Colonic mucosa (tissue), 4 donors: Measurements from ENCODE around the gene PDIA6. TPM values are rescaled to one million over a fixed set of nuclear protein-coding genes. Genes with fewer than 3 reads are reported as not detected.

ENCODE experiments used
- DNase-seq: peaks from one replicate; pipeline ENCODE4 v3.0.0-alpha.2; 2020
- H3K27ac ChIP-seq: fragments of 200-600 bp; one replicate; pipeline ENCODE4 v1.8.0; 2021
- H3K27me3 ChIP-seq: fragments of 200-600 bp; one replicate; pipeline ENCODE4 v1.8.0; 2021
- H3K36me3 ChIP-seq: fragments of 200-600 bp; one replicate; pipeline ENCODE4 v1.8.0; 2021
- H3K4me1 ChIP-seq: fragments of 200-600 bp; one replicate; pipeline ENCODE4 v1.8.0; 2021; ENCODE audit warnings: mild to moderate bottlenecking
- H3K4me3 ChIP-seq: fragments of 200-600 bp; one replicate; pipeline ENCODE4 v1.8.0; 2021
- H3K9ac ChIP-seq, 2 donors: one replicate each; pipeline ENCODE4 v1.7.0; 2013; ENCODE audit warnings: control low read depth in 2 of 2, low read depth in 2 of 2, low read length in 2 of 2
- H3K9me3 ChIP-seq: fragments of 200-600 bp; one replicate; pipeline ENCODE4 v1.8.0; 2021
- intact Hi-C: fragments of 100-400 bp; cut with DNase I; formaldehyde crosslinking; loops from one replicate; pipeline ENCODE4 v1.14.1; 2022
- total RNA-seq, 2 donors: library from RNA; stranded (reverse); fragmentation: NEBNext Ultra II Directional in 1 of 2; extraction: Animal tissue kit (Norgen Biotek cat#: 25700) in 1 of 2; gene quantifications; one replicate each; pipeline ENCODE4 v1.2.1, GENCODE V29; 2021
- TF ChIP-seq, protein P1 (sequence below): fragments of 200-600 bp; IDR thresholded peaks from one replicate; pipeline ENCODE4 v1.8.0; 2022; ENCODE audit warnings: antibody characterized with exemption, mild to moderate bottlenecking
- donor health status: healthy.
- donor health status: DM: no; HTN: no; CAD: no.
- donor health status: DM: no; HTN: no; CAD: no.

PDIA6 gene
- total RNA-seq, 2 donors from 2014 or later, result 180 to 347 TPM

DNA sequence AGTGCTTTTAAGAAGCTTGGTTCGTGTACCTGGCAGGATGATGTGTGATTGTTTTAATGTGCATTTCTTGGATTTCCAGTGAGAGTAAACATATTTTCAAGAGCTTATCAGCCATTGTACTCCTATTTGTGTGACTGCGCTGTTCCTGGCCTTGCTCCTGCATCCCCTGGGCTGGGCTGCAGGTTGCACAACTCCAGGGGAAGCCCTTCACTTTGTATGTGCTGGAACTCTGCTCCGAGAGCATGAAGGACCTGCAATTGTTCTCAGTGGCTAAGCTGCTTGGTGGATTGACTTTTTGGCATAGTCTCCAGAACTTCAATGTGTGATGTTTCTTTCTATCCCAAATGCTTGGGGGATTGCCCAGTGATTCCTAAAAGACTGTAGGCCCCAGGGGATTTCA lies 72.4 kb downstream of the PDIA6 start:
- no peak overlapping the region for H3K9ac ChIP-seq
- no peak overlapping the region for H3K4me3 ChIP-seq
- no peaks in the 10 kb centered on the region for H3K4me1 ChIP-seq
- no peak for DNase-seq
- no peaks in the 10 kb centered on the region for H3K9me3 ChIP-seq
- TF ChIP-seq, protein P1, sequence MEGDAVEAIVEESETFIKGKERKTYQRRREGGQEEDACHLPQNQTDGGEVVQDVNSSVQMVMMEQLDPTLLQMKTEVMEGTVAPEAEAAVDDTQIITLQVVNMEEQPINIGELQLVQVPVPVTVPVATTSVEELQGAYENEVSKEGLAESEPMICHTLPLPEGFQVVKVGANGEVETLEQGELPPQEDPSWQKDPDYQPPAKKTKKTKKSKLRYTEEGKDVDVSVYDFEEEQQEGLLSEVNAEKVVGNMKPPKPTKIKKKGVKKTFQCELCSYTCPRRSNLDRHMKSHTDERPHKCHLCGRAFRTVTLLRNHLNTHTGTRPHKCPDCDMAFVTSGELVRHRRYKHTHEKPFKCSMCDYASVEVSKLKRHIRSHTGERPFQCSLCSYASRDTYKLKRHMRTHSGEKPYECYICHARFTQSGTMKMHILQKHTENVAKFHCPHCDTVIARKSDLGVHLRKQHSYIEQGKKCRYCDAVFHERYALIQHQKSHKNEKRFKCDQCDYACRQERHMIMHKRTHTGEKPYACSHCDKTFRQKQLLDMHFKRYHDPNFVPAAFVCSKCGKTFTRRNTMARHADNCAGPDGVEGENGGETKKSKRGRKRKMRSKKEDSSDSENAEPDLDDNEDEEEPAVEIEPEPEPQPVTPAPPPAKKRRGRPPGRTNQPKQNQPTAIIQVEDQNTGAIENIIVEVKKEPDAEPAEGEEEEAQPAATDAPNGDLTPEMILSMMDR, result no peak
- intact Hi-C loops, result no loop called here
- H3K27me3 ChIP-seq, result no peaks in the 10 kb centered on the region
- no peaks in the 10 kb centered on the region for H3K36me3 ChIP-seq
- no peak overlapping the region for H3K27ac ChIP-seq

DNA sequence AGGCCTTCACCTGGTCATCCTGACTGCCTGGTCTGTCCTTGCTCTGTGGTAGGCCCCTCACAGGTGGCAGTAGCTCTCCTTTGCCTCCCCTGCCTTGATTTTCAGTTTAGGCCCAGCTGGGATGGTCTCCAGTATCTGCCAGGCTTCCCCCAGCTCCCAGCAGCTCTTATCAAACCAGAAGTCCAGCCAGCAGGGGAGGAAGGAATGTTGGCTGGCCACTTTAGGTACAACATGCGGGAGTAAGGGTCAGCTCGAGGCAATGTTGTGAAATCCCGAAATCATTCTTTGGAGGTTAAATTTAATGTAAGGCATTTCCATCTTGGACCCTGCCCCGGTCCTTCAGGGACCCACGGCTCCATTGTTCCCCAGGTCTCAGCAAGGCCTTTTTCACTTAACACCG lies 74.4 kb downstream of the PDIA6 start:
- H3K27me3 ChIP-seq, result no peaks in the 10 kb centered on the region
- no peak overlapping the region for H3K9ac ChIP-seq
- no peak overlapping the region for H3K4me3 ChIP-seq
- TF ChIP-seq, protein P1, result no peak
- no peak for DNase-seq
- H3K27ac ChIP-seq, result no peak overlapping the region
- H3K9me3 ChIP-seq, result no peaks in the 10 kb centered on the region
- H3K36me3 ChIP-seq, result no peaks in the 10 kb centered on the region
- intact Hi-C loops, result no loop called here
- no peaks in the 10 kb centered on the region for H3K4me1 ChIP-seq

DNA sequence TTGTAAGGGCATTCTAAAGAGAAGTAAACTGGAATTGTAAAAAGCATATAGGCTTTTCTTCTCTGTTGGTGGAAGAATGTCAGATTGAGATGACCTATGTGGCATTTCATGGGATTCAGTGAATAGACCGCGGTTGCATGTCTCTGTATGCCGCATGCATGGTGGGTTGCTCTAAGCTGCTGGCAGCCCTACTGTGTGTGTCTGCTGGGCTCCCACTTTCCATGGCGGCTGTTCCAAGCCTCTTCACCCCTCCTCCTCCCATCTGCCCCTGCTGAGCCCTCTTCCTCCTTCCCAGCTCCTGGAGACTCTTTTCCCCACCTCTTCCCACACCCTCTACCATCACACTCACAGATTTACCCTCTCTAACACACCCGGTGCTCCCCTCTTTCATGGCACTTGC lies 78.6 kb downstream of the PDIA6 start:
- no peak overlapping the region for H3K9ac ChIP-seq
- H3K9me3 ChIP-seq, result no peaks in the 10 kb centered on the region
- H3K36me3 ChIP-seq, result no peaks in the 10 kb centered on the region
- TF ChIP-seq, protein P1, result no peak
- no peaks in the 10 kb centered on the region for H3K27me3 ChIP-seq
- intact Hi-C loops, result no loop called here
- no peak for DNase-seq
- H3K4me1 ChIP-seq, result no peaks in the 10 kb centered on the region
- no peak overlapping the region for H3K27ac ChIP-seq
- H3K4me3 ChIP-seq, result no peak overlapping the region

DNA sequence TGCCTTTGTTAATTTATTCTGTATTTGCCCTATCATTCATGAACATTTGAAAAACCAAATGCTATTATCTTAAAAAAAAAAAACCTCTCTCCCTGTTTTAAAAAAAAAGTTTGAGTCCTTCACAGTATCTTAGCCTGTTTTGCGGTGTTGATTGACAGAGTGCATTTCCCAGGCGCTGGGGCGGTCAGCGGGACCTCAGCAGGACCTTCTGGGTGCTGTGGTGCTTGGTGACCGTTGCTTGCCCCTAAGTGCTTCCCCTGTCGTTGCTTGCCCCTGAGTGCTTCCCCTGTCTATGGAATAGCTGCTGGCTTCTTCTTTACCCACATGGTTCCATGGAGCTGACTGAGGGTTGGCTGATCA lies 79.0 kb downstream of the PDIA6 start:
- no peak overlapping the region for H3K9ac ChIP-seq
- TF ChIP-seq, protein P1, result no peak
- no peaks in the 10 kb centered on the region for H3K27me3 ChIP-seq
- no peaks in the 10 kb centered on the region for H3K4me1 ChIP-seq
- no peaks in the 10 kb centered on the region for H3K36me3 ChIP-seq
- no peak overlapping the region for H3K4me3 ChIP-seq
- no peaks in the 10 kb centered on the region for H3K9me3 ChIP-seq
- intact Hi-C loops, result no loop called here
- no peak overlapping the region for H3K27ac ChIP-seq
- DNase-seq, result no peak

Other genes with a start within 250 kb of the PDIA6 start
- 10 to 100 TPM; 19.4 to 26.8 TPM for gene NOL10, start 122.8 kb downstream of the PDIA6 start, total RNA-seq
- 1 to 10 TPM; 1.4 to 1.7 TPM for gene ATP6V1C2, start 91.2 kb downstream of the PDIA6 start, total RNA-seq
- gene KCNF1, start 99.1 kb upstream of the PDIA6 start, total RNA-seq, result under 1 TPM; 0.22 to 0.90 TPM